A549 (cell line): ENCODE results near the gene VAPA. TPM values are rescaled to one million over a fixed set of nuclear protein-coding genes. Genes with fewer than 3 reads are reported as not detected.
"Not testable (repeated sequence)": the region's sequence is repeated elsewhere in the genome, so short reads cannot be mapped to it uniquely, and the experiment has no call there.

Source experiments
- ATAC-seq, 2 experiments: fragments of 200-7000 bp in 1 of 2; fragments of >200 bp in 1 of 2; cut with Nextera tagmentation in 1 of 2; cut with Tn5 transposase in 1 of 2; 3 replicates each; pipeline versions ENCODE4 v1.8.0 to v1.9.1; 2018 to 2020; ENCODE audit warnings: mild to moderate bottlenecking in 1 of 2, moderate library complexity in 1 of 2
- CTCF ChIA-PET: fragments of 300-600 bp; sonication (Branson Sonifier 250); formaldehyde crosslinking; extraction: SDS; loops from one replicate; lab custom pipeline; 2021; ENCODE audit warnings: antibody characterized with exemption, inconsistent platforms; lab: Yijun Ruan, JAX
- POLR2A ChIA-PET: fragments of 350-600 bp; formaldehyde crosslinking; extraction: SDS; loops from one replicate; lab custom pipeline; 2021; ENCODE audit warnings: antibody characterized with exemption, inconsistent platforms; lab: Yijun Ruan, JAX
- DNase-seq, 2 experiments: peaks; one replicate each; pipeline versions ENCODE4 v3.0.0 to v3.0.0-alpha.2; 2011 to 2016; ENCODE audit warnings: low read depth in 1 of 2, low spot score in 1 of 2
- FAIRE-seq: peaks from 2 replicates; lab custom pipeline; 2011; peaks lifted over from hg19 to GRCh38; lab: Jason Lieb, UNC
- H3K27ac ChIP-seq, 2 experiments: fragments of >200 bp; sonication (Bioruptor Twin); formaldehyde crosslinking; 3 replicates each; pipeline ENCODE4 v1.5.1; 2016 to 2017
- H3K4me1 ChIP-seq: fragments of >200 bp; sonication (Bioruptor Twin); formaldehyde crosslinking; 3 replicates; pipeline ENCODE4 v1.6.1; 2016
- H3K4me2 ChIP-seq: fragments of >200 bp; sonication (Bioruptor Twin); formaldehyde crosslinking; 3 replicates; pipeline ENCODE4 v1.6.1; 2016
- H3K4me3 ChIP-seq: fragments of >200 bp; sonication (Bioruptor Twin); formaldehyde crosslinking; 3 replicates; pipeline ENCODE4 v1.5.1; 2016
- H3K9me3 ChIP-seq: fragments of >200 bp; sonication (Bioruptor Twin); formaldehyde crosslinking; 3 replicates; pipeline ENCODE4 v1.6.1; 2016
- CBX2 ChIP-seq: fragments of 200-600 bp; sonication (generic); IDR thresholded peaks from 2 replicates; pipeline ENCODE4 v1.6.1; 2016; ENCODE audit warnings: low read depth, mild to moderate bottlenecking, borderline replicate concordance
- CTCF ChIP-seq: fragments of >200 bp; sonication (Bioruptor Twin); formaldehyde crosslinking; IDR thresholded peaks from 3 replicates; pipeline ENCODE4 v1.5.1; 2016
- EHF ChIP-seq: fragments of 250-450 bp; sonication (Bioruptor Pico); IDR thresholded peaks from 2 replicates; pipeline ENCODE4 v1.5.0; 2020; ENCODE audit warnings: mild to moderate bottlenecking
- EHMT2 ChIP-seq: fragments of 200-600 bp; sonication (generic); IDR thresholded peaks from 2 replicates; pipeline ENCODE4 v1.6.1; 2016; ENCODE audit warnings: antibody characterized with exemption, low read depth, mild to moderate bottlenecking, moderate library complexity
- FOSL2 ChIP-seq, 2 experiments: fragments of 450-650 bp in 1 of 2; fragments of >200 bp in 1 of 2; sonication (Bioruptor Twin) in 1 of 2; formaldehyde crosslinking; IDR thresholded peaks; 2 replicates each; pipeline versions ENCODE4 v1.5.0 to v1.6.1; 2016 to 2020; ENCODE audit warnings: mild to moderate bottlenecking in 1 of 2, moderate library complexity in 1 of 2
- GATA3 ChIP-seq: IDR thresholded peaks from 2 replicates; pipeline ENCODE4 v1.6.1; 2012; ENCODE audit warnings: borderline replicate concordance
- HDAC2 ChIP-seq: fragments of 200-600 bp; sonication (generic); IDR thresholded peaks from 2 replicates; pipeline ENCODE4 v1.6.1; 2016
- HMGXB4 ChIP-seq: fragments of 250-450 bp; sonication (Bioruptor Pico); IDR thresholded peaks from 2 replicates; pipeline ENCODE4 v1.5.0; 2021; ENCODE audit warnings: mild to moderate bottlenecking, moderate library complexity, borderline replicate concordance
- HOXB5 ChIP-seq: fragments of 250-450 bp; sonication (Bioruptor Pico); IDR thresholded peaks from 2 replicates; pipeline ENCODE4 v1.5.0; 2020; ENCODE audit warnings: mild to moderate bottlenecking, moderate library complexity
- KDM1A ChIP-seq: fragments of 200-600 bp; sonication (generic); IDR thresholded peaks from 2 replicates; pipeline ENCODE4 v1.6.1; 2016; ENCODE audit warnings: low read depth, mild to moderate bottlenecking
- KDM5A ChIP-seq: fragments of 200-600 bp; sonication (generic); IDR thresholded peaks from 2 replicates; pipeline ENCODE4 v1.6.1; 2016; ENCODE audit warnings: antibody characterized with exemption, mild to moderate bottlenecking
- MAFK ChIP-seq: fragments of 450-650 bp; IDR thresholded peaks from 2 replicates; pipeline ENCODE4 v1.6.1; 2014; ENCODE audit not compliant: partially characterized antibody
- MAX ChIP-seq: IDR thresholded peaks from 2 replicates; pipeline ENCODE4 v1.6.1; 2012
- PBX3 ChIP-seq: IDR thresholded peaks from 2 replicates; pipeline ENCODE4 v1.6.1; 2012
- PHF8 ChIP-seq: fragments of 200-600 bp; sonication (generic); IDR thresholded peaks from 2 replicates; pipeline ENCODE4 v1.6.1; 2016; ENCODE audit warnings: low read depth, mild to moderate bottlenecking, antibody characterized with exemption, moderate library complexity, borderline replicate concordance
- POLR2AphosphoS2 ChIP-seq: conservative IDR thresholded peaks from 2 replicates; pipeline ENCODE4 v1.6.1; 2012; ENCODE audit warnings: low read length, improper control_type of control experiment, inconsistent platforms
- RARB ChIP-seq: fragments of 250-450 bp; sonication (Bioruptor Pico); IDR thresholded peaks from 2 replicates; pipeline ENCODE4 v1.8.0; 2021; ENCODE audit warnings: mild to moderate bottlenecking, moderate library complexity
- RCOR1 ChIP-seq: fragments of 150-350 bp; IDR thresholded peaks from 2 replicates; pipeline ENCODE4 v1.6.1; 2014; ENCODE audit warnings: antibody characterized with exemption, low read length, low read depth
- REST ChIP-seq: fragments of 200-600 bp; sonication (generic); IDR thresholded peaks from 2 replicates; pipeline ENCODE4 v1.6.1; 2016; ENCODE audit warnings: antibody characterized with exemption, mild to moderate bottlenecking, moderate library complexity
- RFX5 ChIP-seq: fragments of 450-650 bp; IDR thresholded peaks from 2 replicates; pipeline ENCODE4 v1.7.1; 2014; ENCODE audit warnings: antibody characterized with exemption, mild to moderate bottlenecking, moderate library complexity
- TFCP2L1 ChIP-seq: fragments of 250-450 bp; sonication (Bioruptor Pico); IDR thresholded peaks from 2 replicates; pipeline ENCODE4 v1.5.0; 2021; ENCODE audit warnings: mild to moderate bottlenecking
- USF2 ChIP-seq: fragments of 450-650 bp; IDR thresholded peaks from 2 replicates; pipeline ENCODE4 v1.6.1; 2014; ENCODE audit warnings: antibody characterized with exemption
- ZSCAN20 ChIP-seq: fragments of 250-450 bp; sonication (Bioruptor Pico); IDR thresholded peaks from 2 replicates; pipeline ENCODE4 v1.8.0; 2022; ENCODE audit warnings: mild to moderate bottlenecking, moderate library complexity
- WGBS: methylation state at CpG from one replicate; pipeline ENCODE4 v1.1.6; 2017; ENCODE audit errors: missing lambda C conversion rate; 5-methylcytosine and 5-hydroxymethylcytosine counted together
- polyA plus RNA-seq, 4 experiments: library from polyadenylated mRNA; depleted of rRNA in 3 of 4; stranded (reverse); fragments of >200 nt; fragmentation: RNase III in 1 of 4; extraction: RNeasy Plus Mini Kit Qiagen cat#74134 plus additional on column Dnase treatment in 1 of 4; gene quantifications; 2 replicates in 3 of 4; 3 replicates in 1 of 4; pipeline ENCODE4 v1.2.3, GENCODE V29; 2011 to 2017

The VAPA gene
- polyA plus RNA-seq, 2 of the 4 experiments (the other 2 are of a cell fraction), result 161 to 391 TPM

GRCh38 chr18:9898792-9899549 is 14.8 kb upstream of the VAPA start:
- Histone ChIP-seq H3K4me3 (no peak overlapping the region), H3K9me3 (no peaks in the 10 kb centered on the region), H3K27ac (peak overlapping the region; percentile 72 to 85), H3K4me2 (peak overlapping the region; percentile 75), H3K4me1 (peaks cover 35% of the 10 kb centered on the region)
- WGBS, result 21% methylated on average over 11 of the region's 11 CpGs
- FAIRE-seq, result no peak
- TF ChIP-seq PBX3, result no peak
- no peak for TF ChIP-seq FOSL2 (IDR thresholded peaks at IDR 0.05)
- TF ChIP-seq FOSL2 (CRISPR knock-in tag; IDR thresholded peaks at IDR 0.05), result peak; percentile 68
- TF ChIP-seq GATA3, result peak; percentile 81
- TF ChIP-seq RFX5, result no peak
- no peak for TF ChIP-seq KDM1A
- TF ChIP-seq ZSCAN20 (CRISPR knock-in tag), result no peak
- TF ChIP-seq MAX, result 0 out of 2 replicates have a peak, but pooled peaks have one; percentile 23
- peak; percentile 73 to 92 for ATAC-seq
- CTCF ChIA-PET, result interaction anchor here (0.6 kb wide), 1 partner anchor 302 kb away, joined by 4 read pairs; no protein-coding TSS in a partner anchor
- DNase-seq, result peak in 1 of 2 experiments; percentile 82
- POLR2A ChIA-PET, result interaction anchor here (0.9 to 1.2 kb wide), 2 partner anchors 15 to 22 kb away, joined by 6 read pairs; partner anchors contain the start of gene VAPA

GRCh38 chr18:9899550-9899930 is 14.3 kb upstream of the VAPA start:
- ATAC-seq, H3K9me3 ChIP-seq, H3K4me3 ChIP-seq, CTCF ChIA-PET, FAIRE-seq, DNase-seq: not testable (repeated sequence)
- 89% methylated on average over 1 of the region's 1 CpG for WGBS
- Histone ChIP-seq H3K27ac (peak overlapping the region; percentile 72 to 85), H3K4me2 (peak overlapping the region; percentile 75), H3K4me1 (peaks cover 35% of the 10 kb centered on the region)
- POLR2A ChIA-PET, result interaction anchor here (0.9 to 1.2 kb wide), 2 partner anchors 14 to 22 kb away, joined by 6 read pairs; partner anchors contain the start of gene VAPA

GRCh38 chr18:9900699-9901098 is 13.1 kb upstream of the VAPA start:
- ATAC-seq, result no peak
- Histone ChIP-seq H3K9me3 (no peaks in the 10 kb centered on the region), H3K4me1 (peaks cover 44% of the 10 kb centered on the region), H3K27ac (peak overlapping the region; percentile 36 to 72; a peak in 3 of 6 replicates), H3K4me2 (no peak overlapping the region), H3K4me3 (no peak overlapping the region)
- ChIA-PET POLR2A (no interaction called here), CTCF (no interaction called here)
- no peak for DNase-seq
- WGBS, result 92% methylated on average over 7 of the region's 7 CpGs
- FAIRE-seq, result no peak
- TF ChIP-seq USF2 (no peak), RCOR1 (no peak), REST (no peak), PHF8 (no peak), HMGXB4 (CRISPR knock-in tag) (no peak), KDM5A (no peak), TFCP2L1 (CRISPR knock-in tag) (no peak), CBX2 (no peak), RARB (CRISPR knock-in tag) (no peak), MAFK (no peak), EHF (CRISPR knock-in tag) (no peak), HOXB5 (CRISPR knock-in tag) (no peak), KDM1A (no peak), HDAC2 (no peak), POLR2AphosphoS2 (no peak), EHMT2 (no peak), CTCF (no peak)
